Activated T-helper 9 cell treated with anti-CD3 and anti-CD28 coated beads, Interleukin-2, amount 50 U/mL, for 16 hours (primary cell): Measurements from ENCODE around the gene RTF1.
"Not testable (repeated sequence)": the region's sequence is repeated elsewhere in the genome, so short reads cannot be mapped to it uniquely, and the experiment has no call there.

Experiments used
- DNase-seq: peaks from one replicate; pipeline ENCODE4 v3.0.0-alpha.2; 2020; ENCODE audit warnings: low read depth

The RTF1 gene

GRCh38 chr15:41437448-41437847 lies 20.6 kb downstream of the RTF1 start:
- DNase-seq, result no peak

- DNase-seq, result no peak
These were observed 21.3 kb downstream of the RTF1 start for GRCh38 chr15:41438206-41438605.

- DNase-seq, result not testable (repeated sequence)
These were observed 21.9 kb downstream of the RTF1 start for GRCh38 chr15:41438745-41439144.

GRCh38 chr15:41443275-41443674 lies 26.4 kb downstream of the RTF1 start:
- DNase-seq, result no peak

GRCh38 chr15:41445399-41445798 lies 28.5 kb downstream of the RTF1 start:
- DNase-seq, result no peak

GRCh38 chr15:41462084-41462795 lies 45.3 kb downstream of the RTF1 start:
- no peak for DNase-seq

GRCh38 chr15:41464889-41465580 lies 48.1 kb downstream of the RTF1 start:
- DNase-seq, result no peak

- DNase-seq, result no peak
These were observed 49.0 kb downstream of the RTF1 start for GRCh38 chr15:41465822-41466421.

- no peak for DNase-seq
These were observed 49.8 kb downstream of the RTF1 start for GRCh38 chr15:41466711-41467110.

GRCh38 chr15:41469644-41470043 lies 52.7 kb downstream of the RTF1 start:
- DNase-seq, result not testable (repeated sequence)

GRCh38 chr15:41473418-41473817 lies 56.5 kb downstream of the RTF1 start:
- DNase-seq, result no peak

GRCh38 chr15:41474436-41474835 lies 57.5 kb downstream of the RTF1 start:
- no peak for DNase-seq

- DNase-seq, result no peak
These were observed 58.0 kb downstream of the RTF1 start for GRCh38 chr15:41474941-41475340.

- no peak for DNase-seq
These were observed 59.6 kb downstream of the RTF1 start for GRCh38 chr15:41476416-41477048.

- no peak for DNase-seq
These were observed 63.7 kb downstream of the RTF1 start for GRCh38 chr15:41480396-41481140.

- DNase-seq, result no peak
These were observed 65.4 kb downstream of the RTF1 start for GRCh38 chr15:41482110-41482877.

GRCh38 chr15:41483115-41483514 lies 66.2 kb downstream of the RTF1 start:
- DNase-seq, result no peak

- DNase-seq, result no peak
These were observed 66.6 kb downstream of the RTF1 start for GRCh38 chr15:41483519-41483918.

- DNase-seq, result no peak
These were observed 68.2 kb downstream of the RTF1 start for GRCh38 chr15:41484937-41485625.

GRCh38 chr15:41486286-41486685 lies 69.4 kb downstream of the RTF1 start:
- no peak for DNase-seq

GRCh38 chr15:41487381-41487780 lies 70.5 kb downstream of the RTF1 start:
- no peak for DNase-seq
